Measurements from ENCODE around the gene IKZF4.
"Not testable (repeated sequence)": the region's sequence is repeated elsewhere in the genome, so short reads cannot be mapped to it uniquely, and the experiment has no call there.

Gene IKZF4

DNA sequence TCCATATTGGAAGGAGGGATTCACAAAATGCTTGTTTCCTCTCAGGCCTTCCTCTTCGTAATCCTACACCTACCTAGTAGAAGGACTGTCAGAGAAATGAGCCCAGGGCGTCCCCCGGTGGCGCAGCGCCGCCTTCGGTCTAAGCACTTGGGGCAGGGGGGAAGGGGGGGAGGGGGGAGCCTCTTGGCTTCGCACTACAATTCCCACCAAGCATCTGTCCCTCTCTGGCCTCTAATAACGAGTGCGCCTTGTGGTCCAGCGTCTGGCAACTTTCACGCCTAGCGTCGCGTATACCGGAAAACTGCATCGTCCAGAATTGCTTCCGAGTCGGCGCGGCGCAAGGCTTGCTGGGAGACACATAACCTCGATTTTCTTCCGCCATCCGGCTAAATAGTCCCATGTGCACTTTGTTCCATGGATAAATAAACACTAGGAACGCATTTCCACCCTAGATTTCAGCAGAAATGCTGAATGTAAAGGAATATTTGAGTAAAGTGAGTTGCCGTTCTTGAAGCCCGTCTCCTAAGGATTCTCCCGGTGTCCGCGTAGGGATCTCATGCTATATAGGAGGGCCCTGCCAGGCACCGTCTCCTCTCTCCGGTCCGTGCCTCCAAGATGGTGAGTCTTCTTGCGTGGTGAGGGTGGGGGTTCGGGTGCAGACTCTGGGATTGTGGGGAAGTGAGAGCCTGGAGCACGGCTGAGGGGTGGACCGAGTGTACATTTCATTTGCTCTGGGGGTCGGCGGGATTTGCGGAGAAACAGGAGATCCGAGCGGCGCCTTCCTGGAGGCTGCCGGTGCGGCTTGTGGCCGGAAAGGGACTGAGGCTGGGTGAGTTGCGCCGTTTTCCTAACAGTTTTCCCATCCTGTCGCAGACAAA, 20.9 kb downstream of the IKZF4 start, which contains the start of gene RPS26:
RPS26 (plus strand) TSS at position 367 of the 878 bp plus-strand sequence; CDS start at position 616, 249 bp downstream.
- DNase-seq, result peak; percentile 99

DNA sequence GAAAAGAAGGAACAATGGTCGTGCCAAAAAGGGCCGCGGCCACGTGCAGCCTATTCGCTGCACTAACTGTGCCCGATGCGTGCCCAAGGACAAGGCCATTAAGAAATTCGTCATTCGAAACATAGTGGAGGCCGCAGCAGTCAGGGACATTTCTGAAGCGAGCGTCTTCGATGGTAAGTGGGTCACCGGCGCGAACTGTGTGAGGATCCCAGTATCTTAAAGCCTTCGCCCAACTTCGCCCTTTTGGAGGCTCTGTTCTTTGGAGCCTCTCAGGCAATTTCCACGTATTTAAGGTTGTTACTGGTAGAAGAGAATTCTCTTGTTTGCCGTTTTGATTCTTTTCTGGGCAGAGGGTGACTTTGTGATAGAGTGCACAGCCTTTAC, 21.6 kb downstream of the IKZF4 start:
- not testable (repeated sequence) for DNase-seq

DNA sequence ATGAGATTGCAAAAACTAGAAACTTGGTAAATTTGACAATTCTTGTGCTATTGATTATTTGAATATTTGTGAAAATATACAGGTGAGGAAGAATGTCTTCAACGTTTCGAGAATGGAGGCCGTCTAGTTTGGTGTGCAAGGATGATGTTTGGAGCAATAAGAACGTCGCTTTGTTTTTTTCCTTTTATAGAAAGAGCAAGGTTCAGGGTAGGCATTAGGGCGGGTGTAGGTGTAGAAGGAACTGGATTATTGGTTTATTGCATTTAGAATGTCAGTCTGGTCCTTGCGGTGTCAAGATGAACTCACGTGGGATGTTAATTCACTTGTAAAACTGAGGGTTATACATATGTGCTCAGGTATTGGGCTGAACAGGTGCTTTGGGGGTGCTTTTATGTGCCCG, 22.0 kb downstream of the IKZF4 start:
- no peak for DNase-seq

DNA sequence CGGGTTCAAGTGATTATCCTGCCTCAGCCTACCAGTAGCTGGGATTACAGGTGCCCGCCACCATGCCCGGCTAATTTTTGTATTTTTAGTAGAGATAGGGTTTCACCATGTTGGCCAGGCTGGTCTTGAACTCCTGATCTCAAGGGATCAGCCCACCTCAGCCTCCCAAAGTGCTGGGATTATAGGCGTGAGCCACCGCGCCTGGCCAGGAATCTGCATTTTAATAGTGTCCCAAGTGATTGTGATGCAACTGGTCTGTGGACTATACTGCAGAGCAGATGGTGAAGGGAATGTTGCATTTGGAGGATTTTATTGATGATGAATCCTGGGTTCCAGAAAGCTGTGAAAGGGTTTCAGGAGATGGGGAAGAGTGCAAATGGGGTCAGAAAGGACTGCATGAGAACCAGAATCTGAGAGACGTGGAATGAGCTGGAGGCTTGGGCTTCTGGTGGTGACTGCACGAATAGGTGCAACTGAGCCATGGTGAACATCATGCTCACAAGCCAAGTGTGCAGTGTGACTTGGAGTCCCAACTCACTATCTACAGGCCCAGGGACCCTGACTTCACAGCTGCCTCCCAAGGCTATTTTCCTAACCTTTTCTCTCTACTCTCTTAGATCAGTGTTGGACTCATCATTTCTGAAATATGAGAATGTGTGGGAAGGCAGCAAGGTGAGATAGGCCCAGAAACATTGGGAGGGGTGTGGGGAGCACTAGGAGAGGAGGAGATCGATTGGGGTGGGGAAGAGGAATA, 25.4 kb downstream of the IKZF4 start:
- DNase-seq, result no peak

DNA sequence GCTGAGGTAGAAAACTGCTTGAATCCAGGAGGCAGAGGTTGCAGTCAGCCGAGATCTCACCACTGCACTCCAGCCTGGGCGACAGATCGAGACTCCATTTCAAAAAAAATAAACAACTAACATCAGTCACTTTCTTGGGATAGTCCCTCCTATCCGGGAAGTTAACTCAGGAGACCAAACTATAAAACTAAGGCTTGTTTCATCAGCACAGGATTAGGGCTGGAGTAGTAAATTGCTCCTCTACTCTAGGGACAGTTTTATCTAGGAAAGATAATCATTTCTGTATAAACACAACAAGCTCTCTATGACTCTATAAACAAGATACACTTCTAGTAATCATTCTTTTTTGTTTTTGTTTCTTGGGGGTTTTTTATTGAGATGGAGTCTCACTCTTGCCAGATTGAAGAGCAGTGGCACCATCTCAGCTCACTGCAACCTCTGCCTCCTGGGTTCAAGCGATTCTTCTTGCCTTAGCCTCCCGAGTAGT, 32.6 kb downstream of the IKZF4 start:
- no peak for DNase-seq

DNA sequence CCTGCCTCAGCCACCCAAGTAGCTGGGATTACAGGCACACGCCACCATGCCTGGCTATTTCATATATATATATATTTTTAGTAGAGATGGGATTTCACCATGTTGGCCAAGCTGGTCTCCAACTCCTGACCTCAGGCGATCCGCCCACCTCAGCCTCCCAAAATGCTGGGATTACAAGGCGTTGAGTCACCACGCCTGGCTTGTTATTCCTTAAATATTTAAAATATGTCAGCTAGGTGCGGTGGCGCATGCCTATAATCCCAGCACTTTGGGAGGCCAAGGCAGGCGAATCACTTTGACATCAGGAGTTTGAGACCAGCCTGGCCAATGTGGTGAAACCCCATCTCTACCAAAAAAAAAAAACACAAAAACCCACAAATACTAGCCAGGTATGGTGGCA, 39.1 kb downstream of the IKZF4 start:
- not testable (repeated sequence) for DNase-seq

DNA sequence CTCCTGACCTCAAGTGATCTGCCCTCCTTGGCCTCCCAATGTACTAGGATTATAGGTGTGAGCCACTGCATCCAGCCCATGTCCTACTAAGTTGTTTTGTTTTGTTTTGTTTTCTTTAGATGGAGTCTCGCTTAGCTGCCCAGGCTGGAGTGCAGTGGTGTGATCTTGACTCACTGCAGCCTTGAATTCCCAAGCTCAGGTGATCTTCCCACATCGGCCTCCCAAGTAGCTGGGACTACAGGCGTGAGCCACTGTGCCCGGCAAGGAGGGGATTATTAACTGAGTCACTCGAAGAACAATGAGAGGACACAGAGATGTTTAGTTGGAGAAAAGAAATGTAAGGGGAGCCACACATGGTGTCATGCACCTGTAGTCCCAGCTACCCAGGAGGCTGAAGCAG, 41.1 kb downstream of the IKZF4 start:
- DNase-seq, result no peak

DNA sequence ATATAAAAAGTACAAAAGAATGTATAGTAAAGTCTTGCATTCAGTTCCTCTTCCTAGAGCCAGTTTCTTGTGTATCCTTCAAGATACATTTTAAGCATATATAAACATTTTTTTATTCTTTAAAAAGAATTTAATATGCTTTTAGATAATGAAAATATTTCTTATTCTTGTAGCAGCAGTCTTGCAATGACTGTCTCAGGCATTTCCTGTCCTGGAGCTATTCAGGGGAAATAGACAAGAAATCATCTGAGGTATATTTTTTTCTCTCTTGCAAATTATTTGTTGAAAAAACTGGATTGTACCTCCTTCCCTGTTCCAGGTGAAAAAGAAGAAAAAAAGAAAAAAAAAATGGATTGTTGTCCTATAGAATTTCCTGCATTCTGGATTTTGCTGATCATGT, 42.2 kb downstream of the IKZF4 start:
- DNase-seq, result no peak

DNA sequence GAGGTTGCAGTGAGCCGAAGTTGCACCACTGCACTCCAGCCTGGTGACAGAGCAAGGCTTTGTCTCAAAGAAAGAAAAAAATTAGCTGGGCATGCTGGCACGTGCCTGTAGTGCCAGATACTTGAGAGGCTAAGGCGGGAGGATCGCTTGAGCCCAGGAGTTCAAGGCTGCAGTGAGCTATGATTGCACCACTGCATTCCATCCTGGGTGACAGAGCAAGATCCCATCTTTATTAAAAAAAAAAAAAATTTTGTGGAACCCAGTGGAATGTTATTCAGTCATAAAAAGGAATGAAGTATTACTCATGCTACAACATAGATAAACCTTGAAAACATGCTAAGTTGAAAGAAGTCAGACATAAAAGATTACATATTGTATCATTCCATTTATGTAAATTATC, 50.8 kb downstream of the IKZF4 start:
- DNase-seq, result no peak

DNA sequence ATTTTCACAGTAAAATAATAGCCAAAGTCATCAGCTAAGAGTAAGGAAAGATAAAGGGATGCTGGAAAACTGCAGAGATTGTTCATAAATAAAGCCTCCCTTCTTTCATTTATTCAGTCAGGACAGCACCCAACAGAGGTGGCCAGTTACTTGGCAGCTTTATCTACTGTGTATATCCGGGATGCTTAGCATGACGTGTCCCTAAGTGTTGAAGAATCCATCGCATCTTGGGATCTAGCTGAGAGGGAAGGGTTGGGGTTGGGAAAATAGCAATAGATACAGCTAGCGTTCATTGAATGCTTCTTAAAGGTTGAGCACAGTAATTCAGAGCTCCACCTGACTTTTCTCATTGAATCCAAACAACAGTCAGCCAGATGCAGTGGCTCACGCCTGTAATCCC, 53.6 kb downstream of the IKZF4 start:
- DNase-seq, result no peak

DNA sequence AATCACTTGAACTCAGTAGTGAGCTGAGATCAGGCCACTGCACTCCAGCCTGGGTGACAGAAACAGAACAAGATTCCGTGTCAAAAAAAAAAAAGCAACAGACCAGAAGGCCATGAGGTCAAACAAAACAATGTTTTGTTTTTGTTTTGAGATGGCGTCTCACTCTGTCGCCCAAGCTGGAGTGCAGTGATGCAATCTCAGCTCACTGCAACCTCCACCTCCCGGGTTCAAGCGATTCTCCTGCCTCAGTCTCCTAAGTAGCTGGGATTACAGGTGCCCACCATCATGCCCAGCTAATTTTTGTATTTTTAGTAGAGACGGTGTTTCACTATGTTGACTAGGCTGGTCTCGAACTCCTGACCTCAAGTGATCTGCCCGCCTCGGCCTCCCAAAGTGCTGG, 57.1 kb downstream of the IKZF4 start:
- not testable (repeated sequence) for DNase-seq

DNA sequence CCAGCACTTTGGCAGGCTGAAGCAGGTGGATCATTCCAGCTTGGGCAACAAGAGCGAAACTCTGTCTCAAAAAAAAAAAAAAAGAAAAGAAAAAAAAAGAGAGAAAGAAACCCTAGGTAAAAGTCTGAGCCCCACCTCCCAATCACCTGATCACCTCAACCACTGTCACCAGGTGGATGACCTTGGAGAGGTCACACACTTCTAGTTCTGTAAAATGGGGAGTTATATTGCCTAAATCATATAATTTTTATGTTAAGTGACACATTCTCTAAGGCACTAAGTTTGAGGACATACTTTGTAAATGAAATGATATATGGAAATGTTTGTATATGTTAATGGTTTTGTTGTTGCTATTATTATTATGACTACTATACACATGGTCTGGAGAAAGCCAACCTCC, 57.6 kb downstream of the IKZF4 start:
- no peak for DNase-seq

DNA sequence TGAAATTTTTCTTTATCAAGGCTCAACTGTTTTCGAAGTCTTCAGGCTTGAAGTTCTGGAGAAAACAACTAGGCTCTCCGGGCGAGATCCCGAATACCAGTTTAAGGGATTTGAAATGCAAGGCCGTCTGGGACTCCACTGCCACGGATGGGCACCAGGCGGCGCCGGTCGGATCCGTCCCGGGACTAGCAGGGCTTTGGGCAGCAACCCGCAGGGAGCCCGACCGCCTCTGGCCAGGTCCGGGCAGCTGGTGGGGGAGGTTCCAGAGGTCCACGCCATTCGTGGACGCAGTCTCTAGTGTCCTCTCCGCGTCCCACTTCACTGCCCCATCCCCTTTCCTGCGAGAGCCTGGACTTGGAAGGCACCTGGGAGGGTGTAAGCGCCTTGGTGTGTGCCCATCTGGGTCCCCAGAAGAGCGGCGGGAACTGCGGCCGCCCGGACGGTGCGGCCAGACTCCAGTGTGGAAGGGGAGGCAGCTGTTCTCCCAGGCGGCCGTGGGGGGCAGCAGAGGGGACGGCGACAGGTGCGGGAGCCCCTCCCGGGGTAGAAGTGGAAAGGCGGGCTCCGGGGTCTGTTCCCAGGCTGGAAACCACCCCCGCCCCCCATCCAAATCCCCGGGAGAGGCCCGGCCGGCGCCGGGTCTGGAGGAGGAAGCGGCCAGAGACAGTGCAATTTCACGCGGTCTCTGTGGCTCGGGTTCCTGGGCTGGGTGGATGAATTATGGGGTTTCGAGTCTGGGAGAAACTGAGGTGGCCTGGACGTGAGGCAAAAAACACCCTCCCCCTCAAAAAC, 58.3 kb downstream of the IKZF4 start:
- peak; percentile 64 for DNase-seq

DNA sequence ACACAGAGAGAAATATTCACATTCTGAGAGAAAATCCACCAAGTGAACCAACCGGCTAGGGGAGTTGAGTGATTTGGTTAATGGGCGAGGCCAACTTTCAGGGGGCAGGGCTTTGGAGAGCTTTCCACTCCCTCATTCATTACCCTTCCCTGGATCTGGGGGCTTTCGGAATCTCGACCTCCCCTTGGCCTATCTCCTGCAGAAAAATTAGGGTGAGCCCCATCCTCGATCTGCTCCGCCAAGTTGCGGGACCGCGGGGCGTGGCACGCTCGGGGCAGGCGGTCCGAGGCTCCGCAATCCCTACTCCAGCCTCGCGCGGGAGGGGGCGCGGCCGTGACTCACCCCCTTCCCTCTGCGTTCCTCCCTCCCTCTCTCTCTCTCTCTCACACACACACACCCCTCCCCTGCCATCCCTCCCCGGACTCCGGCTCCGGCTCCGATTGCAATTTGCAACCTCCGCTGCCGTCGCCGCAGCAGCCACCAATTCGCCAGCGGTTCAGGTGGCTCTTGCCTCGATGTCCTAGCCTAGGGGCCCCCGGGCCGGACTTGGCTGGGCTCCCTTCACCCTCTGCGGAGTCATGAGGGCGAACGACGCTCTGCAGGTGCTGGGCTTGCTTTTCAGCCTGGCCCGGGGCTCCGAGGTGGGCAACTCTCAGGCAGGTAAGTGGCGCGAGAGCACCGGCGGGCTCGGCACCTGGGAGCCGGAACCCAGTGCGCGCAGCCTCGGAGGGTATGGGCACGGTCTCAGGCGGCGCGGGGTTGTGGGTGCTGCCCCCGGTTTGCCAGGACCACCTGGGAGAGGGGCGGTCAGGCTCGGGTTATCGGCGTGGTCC, 59.1 kb downstream of the IKZF4 start, which contains the start of gene ERBB3:
ERBB3 (plus strand) TSS at position 443 of the 833 bp plus-strand sequence; CDS start at position 579, 136 bp downstream.
- DNase-seq, result peak; percentile 65

DNA sequence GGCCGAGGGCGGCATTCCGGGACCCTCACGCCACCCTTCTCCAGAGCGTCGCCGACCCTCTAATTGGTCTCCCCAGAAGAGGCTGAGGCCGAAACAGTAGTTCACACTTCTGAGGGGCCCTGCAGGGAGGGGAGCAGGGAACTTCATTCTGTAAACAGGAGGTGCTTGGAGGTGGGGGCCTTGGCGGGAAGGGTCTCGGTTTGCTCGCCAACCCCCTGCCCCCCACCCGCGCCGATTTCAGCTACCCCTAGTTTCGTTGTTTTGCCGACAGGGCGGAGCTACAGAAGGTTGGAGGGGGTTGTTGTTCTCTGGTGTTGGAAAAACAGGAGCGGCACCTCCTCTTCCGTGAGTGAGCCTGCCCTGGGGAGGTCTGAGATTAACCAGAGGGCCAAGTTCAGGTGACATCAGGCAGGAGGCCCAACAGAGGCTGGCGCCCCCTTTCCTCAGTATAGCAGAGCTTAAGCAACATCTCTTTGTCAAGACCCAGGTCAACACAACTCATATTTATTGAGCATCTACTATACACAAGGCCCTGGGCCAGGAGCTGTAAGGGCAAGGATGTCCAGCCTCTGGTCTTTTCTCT, 59.8 kb downstream of the IKZF4 start:
- no peak for DNase-seq

DNA sequence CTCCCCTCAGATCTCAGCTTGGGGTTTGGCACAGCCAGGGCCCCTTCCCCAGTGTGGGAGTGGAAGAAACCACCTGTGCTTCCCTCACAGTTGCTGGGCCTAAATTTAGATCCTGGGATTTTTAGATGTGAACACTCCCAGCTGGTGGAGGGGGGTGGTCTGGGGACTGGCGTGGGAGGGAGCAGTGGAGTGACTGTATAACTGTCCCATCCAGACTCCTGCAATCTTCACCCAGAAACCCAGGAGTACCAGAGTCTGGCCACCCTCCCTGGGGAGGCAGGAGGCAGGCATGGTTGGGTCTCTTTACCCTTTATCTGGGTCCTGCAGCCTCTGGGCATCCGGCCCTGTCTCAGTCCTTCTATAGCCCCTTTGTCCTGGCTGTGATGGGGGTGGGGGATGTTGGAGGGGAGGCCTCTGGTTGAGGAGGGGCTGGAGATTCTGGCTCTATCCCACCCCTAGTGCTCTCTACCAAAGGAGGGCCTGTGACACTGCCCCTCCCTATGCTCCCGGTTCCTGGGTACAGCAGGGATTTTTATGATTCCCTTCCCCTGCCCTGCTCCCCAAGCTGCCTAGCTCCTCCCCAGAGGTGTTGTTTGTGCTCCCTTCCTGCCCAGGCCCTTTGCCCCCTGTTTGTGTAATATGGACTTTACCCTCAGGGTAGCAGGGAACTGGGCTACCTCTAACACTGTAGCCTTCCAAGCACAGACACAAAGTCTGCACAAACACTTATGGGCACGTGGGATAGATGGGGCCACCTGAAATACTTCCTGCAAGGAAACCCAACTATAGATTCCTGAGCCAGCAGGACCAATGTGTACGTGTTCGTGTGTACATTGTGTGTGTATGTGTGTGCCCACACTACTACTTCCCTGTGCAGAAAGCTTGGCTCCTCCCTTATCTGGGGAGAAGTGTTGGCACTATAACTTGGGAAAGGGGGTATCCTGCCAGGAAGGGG, 60.8 kb downstream of the IKZF4 start:
- DNase-seq, result no peak

DNA sequence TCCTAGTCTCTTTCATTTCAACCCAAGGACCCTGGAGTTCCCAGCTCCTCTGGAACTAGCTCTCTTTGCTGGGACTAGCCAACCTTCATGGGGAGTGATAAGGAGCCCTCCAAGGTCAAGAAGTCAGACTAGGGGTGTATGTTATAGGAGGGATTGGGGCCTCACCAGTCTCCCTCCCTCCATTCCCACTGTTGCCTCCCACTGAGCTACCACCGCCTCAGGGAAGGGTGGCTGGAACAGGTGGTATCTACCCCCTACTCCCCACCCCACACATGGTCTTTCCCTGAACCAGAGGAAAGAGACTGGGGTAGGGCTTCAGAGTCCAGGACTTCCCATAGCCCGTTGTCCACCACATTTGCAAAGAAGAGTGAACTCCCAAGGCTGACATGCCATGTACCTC, 61.5 kb downstream of the IKZF4 start:
- DNase-seq, result no peak

DNA sequence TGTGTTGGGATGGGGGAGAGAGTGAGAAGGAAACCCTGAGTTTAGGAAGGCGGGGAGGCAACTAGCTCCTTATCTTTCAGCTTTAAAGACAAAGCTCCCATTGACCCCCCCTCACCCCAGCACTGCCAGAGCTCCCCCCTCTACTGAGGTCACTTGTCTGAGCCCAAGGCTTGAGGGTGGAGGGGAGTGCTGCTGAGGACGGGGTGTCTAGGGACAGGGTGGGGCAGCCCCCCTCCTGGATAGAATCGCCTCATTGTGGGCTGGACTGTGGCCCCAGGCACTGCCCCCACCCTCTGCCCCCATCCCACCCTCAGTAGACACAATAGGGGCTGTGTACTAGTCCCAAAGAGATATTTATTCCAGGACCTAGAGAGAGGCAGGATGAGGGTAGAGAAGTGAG, 62.1 kb downstream of the IKZF4 start:
- DNase-seq, result no peak

DNA sequence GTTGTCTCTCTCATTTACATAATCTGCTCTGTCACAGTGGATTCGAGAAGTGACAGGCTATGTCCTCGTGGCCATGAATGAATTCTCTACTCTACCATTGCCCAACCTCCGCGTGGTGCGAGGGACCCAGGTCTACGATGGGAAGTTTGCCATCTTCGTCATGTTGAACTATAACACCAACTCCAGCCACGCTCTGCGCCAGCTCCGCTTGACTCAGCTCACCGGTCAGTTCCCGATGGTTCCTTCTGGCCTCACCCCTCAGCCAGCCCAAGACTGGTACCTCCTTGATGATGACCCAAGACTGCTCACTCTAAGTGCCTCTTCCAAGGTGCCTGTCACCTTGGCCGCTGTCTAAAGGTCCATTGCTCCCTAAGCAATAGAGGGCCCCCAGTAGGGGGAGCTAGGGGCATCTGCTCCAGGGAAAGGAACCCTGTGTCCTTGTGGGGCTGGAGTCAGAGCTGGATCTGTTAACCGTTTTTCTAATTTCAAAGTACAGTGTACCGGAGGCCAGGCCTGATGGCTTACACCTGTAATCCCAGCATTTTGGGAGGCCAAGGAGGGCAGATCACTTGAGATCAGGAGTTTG, 64.2 kb downstream of the IKZF4 start:
- no peak for DNase-seq

DNA sequence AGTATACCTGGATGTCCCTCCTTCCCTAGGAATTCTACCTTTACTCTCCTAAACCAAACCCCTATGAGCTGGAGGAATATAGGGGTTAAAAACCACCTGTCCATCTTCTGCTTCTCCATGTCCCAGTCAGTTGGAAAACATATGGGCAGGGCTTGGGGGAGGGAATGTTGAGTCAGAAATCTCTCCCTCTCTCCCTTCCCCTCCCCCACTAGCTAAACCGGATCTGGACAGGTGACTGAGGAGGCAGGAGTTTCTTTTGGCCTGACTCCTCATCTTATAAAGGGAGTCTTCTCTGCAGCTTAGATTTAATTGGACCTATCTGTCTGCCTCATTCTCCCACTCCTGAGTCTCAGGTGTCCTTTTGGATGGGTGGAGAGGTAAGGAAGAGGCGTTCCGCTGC, 65.3 kb downstream of the IKZF4 start:
- DNase-seq, result no peak

All from NCI-H774 (cell line).